HG02840 (cell line): Measurements from ENCODE around the gene HERC5.
"Not testable (repeated sequence)": the region's sequence is repeated elsewhere in the genome, so short reads cannot be mapped to it uniquely, and the experiment has no call there.

Experiments used
- ATAC-seq: cut with Tn5 transposase; IDR thresholded peaks from one replicate; pipeline ENCODE4 v1.9.1; 2021; ENCODE audit warnings: mild to moderate bottlenecking, moderate library complexity, moderate number of reproducible peaks; ENCODE audit not compliant: unreplicated experiment, low FRiP score

The HERC5 gene

DNA sequence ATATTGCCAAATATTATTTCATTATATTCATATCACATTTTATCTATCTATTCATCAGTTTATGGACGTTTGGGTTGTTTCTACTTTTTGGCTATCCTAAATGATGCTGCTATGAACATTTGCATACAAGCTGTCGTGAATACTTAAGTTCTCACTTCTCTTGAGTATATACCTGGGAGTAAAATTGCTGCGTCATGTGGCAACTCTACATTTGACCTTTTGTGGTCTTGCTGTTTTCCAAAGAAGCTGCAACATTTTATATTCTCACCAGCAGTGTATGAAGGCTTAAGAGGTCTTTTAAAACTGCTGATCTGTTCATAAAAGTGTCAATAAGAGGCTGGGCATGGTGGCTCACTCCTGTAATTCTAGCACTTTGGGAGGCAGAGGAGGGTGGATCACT, 60.9 kb downstream of the HERC5 start:
- no peak for ATAC-seq

GRCh38 chr4:88518911-88519310, 62.0 kb downstream of the HERC5 start:
- no peak for ATAC-seq

GRCh38 chr4:88522702-88523324, 65.9 kb downstream of the HERC5 start:
- ATAC-seq, result no peak

GRCh38 chr4:88523325-88524129, 66.6 kb downstream of the HERC5 start, which contains the start of gene PYURF:
Gene PYURF, minus strand, starts transcription at chr4:88523776. Its CDS starts 76 bp downstream, at chr4:88523700.
- peak; percentile 81 for ATAC-seq

DNA sequence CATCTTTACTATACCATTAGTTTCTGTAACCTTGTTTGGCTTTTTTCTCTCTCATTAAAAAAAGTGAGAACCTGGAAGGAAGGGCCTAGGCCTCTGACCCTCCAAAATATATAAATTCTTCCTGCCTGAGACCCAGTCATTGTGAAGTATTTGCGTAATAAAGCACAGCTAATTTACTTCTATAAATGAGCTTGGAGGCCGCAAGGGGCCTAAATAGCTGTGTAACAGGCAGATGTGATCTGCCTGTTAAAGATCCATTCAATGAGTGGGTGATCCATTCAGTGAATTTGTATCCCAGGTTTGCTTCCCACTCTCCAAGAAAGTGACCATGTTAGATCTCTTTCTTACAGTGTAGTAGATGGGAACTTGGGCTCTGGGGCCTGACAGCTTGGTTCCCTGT, 67.3 kb downstream of the HERC5 start:
- ATAC-seq, result no peak

- no peak for ATAC-seq
Observed at GRCh38 chr4:88526221-88526815, 69.4 kb downstream of the HERC5 start.

DNA sequence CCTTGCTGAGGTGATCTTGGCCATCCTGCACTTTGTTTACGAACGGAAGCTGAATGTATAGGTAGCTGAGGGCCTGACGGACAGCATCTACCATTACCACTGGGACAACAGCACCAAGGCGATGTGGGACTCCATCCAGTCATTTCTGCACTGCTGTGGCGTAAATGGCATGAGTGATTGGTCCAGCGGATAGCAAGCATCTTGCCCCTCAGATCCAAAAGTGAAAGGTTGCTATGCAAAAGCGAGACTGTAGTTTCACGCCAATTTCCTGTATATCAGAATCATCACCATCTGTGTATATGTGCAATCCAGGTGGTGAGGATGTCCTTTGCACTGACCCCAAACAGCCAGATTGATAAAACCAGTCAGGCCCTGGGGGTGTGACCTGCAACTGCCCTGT, 70.9 kb downstream of the HERC5 start:
- ATAC-seq, result no peak

DNA sequence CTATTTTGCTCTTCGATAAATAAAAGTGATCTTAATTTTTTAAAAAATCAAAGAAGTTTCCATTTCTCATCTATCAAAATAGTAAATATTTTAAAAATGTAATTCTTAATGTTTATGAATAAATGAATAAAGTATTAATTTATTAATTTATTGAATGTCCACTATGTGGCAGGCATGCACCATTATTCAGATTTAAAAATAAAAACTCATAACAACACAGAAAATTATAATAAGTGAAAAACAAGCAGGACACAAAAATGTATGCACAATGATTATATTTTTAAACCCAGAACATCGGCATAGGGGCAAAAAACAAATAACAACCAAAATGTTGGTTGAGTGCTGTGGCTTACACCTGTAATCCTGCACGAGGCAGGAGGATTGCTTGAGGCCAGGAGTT, 71.9 kb downstream of the HERC5 start:
- ATAC-seq, result no peak

DNA sequence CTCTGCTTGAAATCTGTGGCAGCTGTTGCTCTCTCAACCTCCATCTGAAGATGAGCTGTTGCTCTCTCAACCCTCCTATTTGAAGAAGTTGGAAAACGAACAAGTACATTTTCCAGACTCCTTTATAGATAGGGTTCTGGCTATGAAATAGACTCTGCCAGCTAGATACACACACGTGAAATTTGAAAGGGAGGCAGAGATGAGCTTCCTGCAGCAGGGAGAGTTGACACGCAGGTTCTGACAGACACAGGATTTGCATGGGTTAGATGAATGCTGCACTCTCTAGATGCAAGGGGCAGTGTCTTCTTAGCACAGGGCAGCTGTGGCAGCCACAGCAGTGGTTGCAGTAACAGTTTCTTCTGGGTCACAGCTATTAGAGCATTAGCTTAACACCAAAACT, 74.6 kb downstream of the HERC5 start:
- ATAC-seq, result no peak

DNA sequence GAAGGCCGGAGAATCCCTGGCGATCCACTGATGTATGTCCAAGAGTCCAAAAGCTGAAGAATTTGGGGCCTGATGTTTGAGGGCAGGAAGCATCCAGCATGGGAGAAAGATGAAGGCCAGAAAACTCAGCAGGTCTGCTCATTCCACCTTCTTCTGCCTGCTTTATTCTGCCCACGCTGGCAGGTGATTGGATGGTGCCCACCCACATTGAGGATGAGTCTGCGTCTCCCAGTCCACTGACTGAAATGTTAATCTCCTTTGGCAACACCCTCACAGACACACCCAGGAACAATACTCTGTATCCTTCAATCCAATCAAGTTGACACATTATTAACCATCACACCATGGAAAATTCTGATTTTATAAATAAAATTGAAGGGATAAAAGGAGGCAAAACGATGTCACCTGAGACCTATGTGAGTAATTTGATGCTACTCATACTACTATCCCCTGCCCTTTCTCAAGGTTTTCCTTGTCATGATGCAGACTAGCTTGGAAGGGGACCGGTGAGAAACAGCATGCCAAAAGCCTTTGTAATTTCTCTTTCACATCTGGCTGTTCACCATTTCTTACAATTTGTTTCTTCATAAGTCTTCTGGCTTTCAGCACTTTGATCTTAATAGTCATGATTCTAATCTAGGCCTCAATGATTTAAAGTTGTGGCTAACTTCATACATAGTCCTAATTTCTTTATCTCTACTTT, 76.3 kb downstream of the HERC5 start:
- no peak for ATAC-seq

DNA sequence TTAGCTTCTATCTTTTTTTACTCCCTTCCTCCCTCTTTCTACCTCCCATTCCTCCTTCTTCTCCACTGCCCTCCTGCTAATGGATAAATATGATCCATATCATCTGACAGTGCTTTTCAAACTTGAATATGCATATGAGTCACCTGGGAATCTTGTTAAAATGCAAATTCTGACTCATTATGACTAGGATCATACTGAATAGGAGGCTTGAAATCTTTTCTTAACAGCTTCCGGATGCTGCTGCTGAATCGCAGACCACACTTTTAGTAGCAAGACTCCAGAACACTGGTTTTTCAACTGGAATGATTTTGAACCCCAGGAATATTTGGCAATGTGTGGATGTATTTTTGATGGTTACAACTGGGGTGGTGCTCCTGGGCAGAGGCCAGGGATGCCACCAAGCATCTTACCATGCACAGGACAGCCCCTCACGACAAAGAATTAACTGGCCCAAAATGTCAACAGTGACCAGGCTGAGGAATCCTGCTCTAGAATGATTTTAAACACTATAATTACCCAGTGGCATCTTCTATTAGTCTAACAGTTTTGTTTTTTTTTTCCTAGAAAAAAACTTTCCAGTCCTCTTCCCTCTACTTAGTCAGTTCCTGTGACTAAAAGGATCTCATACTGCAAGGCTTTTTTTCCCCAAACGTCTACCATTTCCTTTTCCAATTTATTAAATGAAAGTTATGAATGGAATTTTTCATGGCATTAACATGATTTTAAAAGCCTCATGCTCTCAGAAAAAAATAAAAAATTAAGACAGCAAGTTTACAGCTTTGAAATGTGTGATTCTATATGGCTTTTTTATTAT, 77.2 kb downstream of the HERC5 start:
- ATAC-seq, result no peak

- ATAC-seq, result no peak
Observed at GRCh38 chr4:88535090-88535755, 78.3 kb downstream of the HERC5 start.

- no peak for ATAC-seq
Observed at GRCh38 chr4:88537709-88538108, 80.8 kb downstream of the HERC5 start.

DNA sequence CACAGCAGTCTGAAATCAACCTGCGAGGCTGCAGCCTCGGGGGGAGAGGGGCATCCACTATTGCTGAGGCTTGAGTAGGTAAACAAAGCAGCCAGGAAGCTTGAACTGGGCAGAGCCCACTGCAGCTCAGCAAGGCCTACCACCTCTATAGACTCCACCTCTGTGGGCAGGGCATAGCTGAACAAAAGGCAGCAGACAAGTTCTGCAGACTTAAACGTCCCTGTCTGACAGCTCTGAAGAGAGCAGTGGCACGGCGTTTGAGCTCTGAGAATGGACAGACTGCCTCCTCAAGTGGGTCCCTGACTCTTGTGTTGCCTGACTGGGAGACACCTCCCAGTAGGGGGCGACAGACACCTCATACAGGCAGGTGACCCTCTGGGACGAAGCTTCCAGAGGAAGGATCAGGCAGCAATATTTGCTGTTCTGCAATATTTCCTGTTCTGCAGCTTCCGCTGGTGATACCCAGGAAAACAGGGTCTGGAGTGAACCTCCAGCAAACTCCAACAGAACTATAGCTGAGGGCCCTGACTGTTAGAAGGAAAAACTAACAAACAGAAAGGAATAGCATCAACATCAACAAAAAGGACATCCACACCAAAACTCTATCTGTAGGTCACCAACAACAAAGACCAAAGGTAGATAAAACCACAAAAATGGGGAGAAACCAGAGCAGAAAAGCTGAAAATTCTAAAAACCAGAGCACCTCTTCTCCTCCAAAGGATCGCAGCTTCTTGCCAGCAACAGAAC, 82.6 kb downstream of the HERC5 start:
- not testable (repeated sequence) for ATAC-seq

DNA sequence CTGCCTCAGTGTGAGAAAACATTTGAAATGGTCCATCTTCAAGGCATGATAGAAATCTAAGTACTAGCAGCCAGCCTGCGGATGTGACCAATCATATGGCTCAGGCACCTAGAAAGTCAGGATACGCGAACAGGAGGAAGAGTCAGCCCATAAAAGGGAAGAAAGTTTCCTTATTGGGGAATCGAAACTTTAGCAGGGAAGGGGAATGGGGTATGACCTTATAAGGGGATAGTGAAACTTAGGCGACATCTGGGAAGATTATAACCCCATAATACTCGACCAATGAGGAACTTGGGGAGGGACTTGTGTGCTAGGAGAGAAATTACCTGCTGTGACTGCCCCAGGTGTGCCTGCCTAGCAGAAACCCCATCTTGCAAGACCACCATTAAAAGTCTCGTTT, 92.9 kb downstream of the HERC5 start:
- ATAC-seq, result no peak
